SJSA1 (cell line): Measurements from ENCODE around the gene LPAR3. TPM values are rescaled to one million over a fixed set of nuclear protein-coding genes. Genes with fewer than 3 reads are reported as not detected.
A peak's percentile ranks its signal among the peaks of the same experiment; 100 is the strongest.

Source experiments
- DNase-seq, 2 experiments: peaks; one replicate each; pipeline ENCODE4 v3.0.0-alpha.2; 2015 to 2020; ENCODE audit warnings: low spot score in 2 of 2, low read depth in 1 of 2
- H3K27ac ChIP-seq: fragments of 250-450 bp; sonication (Bioruptor Pico); 2 replicates; pipeline ENCODE4 v1.5.1; 2020; ENCODE audit warnings: mild to moderate bottlenecking, moderate library complexity
- H3K27me3 ChIP-seq: fragments of 250-450 bp; sonication (Bioruptor Pico); replicated peaks from 2 replicates; pipeline ENCODE4 v1.5.1; 2020; ENCODE audit warnings: mild to moderate bottlenecking, moderate library complexity
- H3K36me3 ChIP-seq: fragments of 250-450 bp; sonication (Bioruptor Pico); 2 replicates; pipeline ENCODE4 v1.5.1; 2020; ENCODE audit warnings: mild to moderate bottlenecking
- H3K4me1 ChIP-seq: fragments of 250-450 bp; sonication (Bioruptor Pico); replicated peaks from 2 replicates; pipeline ENCODE4 v1.6.1; 2021; ENCODE audit warnings: mild to moderate bottlenecking
- H3K4me3 ChIP-seq: fragments of 250-450 bp; sonication (Bioruptor Pico); 2 replicates; pipeline ENCODE4 v1.5.1; 2020; ENCODE audit warnings: mild to moderate bottlenecking
- H3K9me3 ChIP-seq: fragments of 250-450 bp; sonication (Bioruptor Pico); replicated peaks from 2 replicates; pipeline ENCODE4 v1.5.1; 2020; ENCODE audit warnings: mild to moderate bottlenecking
- total RNA-seq: library from RNA; depleted of rRNA; stranded (reverse); fragments of >200 nt; shearing (Covaris generic); gene quantifications from 2 replicates; pipeline ENCODE4 v1.2.3, GENCODE V29; 2014

The LPAR3 gene
- total RNA-seq, 1 experiment from 2014 or later, result not detected

DNA sequence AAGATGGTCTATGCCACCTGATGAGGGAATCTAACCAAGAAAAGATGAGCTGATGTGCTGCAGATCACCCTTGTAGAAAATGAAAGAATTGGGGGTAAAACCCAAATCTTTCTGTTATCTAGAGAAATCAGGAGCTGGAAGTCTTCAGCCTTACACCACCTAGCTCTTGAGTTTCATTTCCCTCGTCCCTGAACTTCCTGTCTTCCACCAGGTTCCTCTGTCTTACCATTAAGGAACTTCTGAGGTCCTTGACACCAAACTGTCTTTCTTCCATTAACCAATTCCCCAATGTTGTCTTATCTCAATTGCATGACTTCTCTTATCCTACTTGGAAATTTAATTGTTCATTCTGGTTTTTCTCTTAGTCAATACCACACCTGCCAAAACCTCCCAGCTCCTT is 31.5 kb downstream of the LPAR3 start:
- no peaks in the 10 kb centered on the region for H3K27me3 ChIP-seq
- no peaks in the 10 kb centered on the region for H3K9me3 ChIP-seq
- H3K36me3 ChIP-seq, result no peaks in the 10 kb centered on the region
- DNase-seq, result no peak
- H3K4me3 ChIP-seq, result no peak overlapping the region
- no peak overlapping the region for H3K27ac ChIP-seq
- no peaks in the 10 kb centered on the region for H3K4me1 ChIP-seq

- DNase-seq, result no peak
- no peaks in the 10 kb centered on the region for H3K4me1 ChIP-seq
- H3K9me3 ChIP-seq, result no peaks in the 10 kb centered on the region
- H3K36me3 ChIP-seq, result no peaks in the 10 kb centered on the region
- H3K27ac ChIP-seq, result no peak overlapping the region
- H3K4me3 ChIP-seq, result no peak overlapping the region
- H3K27me3 ChIP-seq, result no peaks in the 10 kb centered on the region
Measured at GRCh38 chr1:84859866-84860265, 33.1 kb downstream of the LPAR3 start.

GRCh38 chr1:84857906-84858305 is 35.1 kb downstream of the LPAR3 start:
- H3K4me3 ChIP-seq, result no peak overlapping the region
- H3K9me3 ChIP-seq, result no peaks in the 10 kb centered on the region
- DNase-seq, result no peak
- H3K27ac ChIP-seq, result no peak overlapping the region
- no peaks in the 10 kb centered on the region for H3K27me3 ChIP-seq
- H3K36me3 ChIP-seq, result no peaks in the 10 kb centered on the region
- peaks cover 11% of the 10 kb centered on the region for H3K4me1 ChIP-seq

- Histone ChIP-seq H3K4me1 (peaks cover 15% of the 10 kb centered on the region), H3K9me3 (no peaks in the 10 kb centered on the region), H3K36me3 (no peaks in the 10 kb centered on the region), H3K27ac (no peak overlapping the region), H3K27me3 (no peaks in the 10 kb centered on the region), H3K4me3 (no peak overlapping the region)
- DNase-seq, result no peak
Measured at GRCh38 chr1:84856726-84857270, 36.2 kb downstream of the LPAR3 start.

DNA sequence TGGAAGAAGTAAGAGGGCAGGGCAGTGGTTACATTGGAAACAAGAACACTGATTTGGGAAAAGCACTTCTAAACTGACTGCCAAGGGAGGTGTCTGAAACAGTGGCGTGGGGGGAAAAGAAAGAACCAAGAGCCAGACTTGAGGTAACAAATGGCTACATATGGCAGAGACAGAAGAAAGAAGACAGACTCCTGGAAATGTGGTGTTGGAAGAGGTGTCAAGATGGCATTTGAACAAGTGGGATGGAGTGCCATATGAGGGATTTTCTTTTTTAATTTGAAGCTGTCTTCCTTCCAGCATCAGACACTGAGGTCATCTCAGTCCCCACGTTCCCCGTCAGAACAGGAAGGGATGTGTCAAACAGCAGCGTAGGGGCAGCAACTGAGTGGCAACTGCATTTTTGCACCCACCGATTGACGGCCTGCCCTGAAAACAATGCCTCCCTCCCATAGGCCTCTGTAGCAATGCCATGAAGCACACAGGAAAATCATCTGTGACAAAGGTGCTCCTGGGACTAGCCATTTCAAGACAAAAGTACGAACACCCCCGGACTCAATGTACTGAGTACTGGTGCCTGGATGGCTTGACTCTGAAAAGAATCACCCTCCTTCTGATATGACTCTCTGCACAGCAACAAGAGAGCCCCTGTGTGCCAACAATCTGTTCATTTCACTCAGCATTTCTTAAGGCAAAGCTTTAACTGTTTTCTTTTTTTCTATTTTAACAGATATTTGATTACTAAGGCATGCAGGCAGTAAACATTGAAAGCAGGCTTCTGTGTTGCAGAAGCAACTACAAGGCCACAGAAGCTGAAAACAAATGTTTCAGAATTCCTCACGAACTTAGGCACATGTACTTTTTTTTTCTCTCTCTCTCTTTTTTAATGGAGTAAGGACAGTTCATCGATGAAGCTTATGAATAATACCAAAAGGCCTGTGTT is 37.0 kb downstream of the LPAR3 start:
- no peak overlapping the region for H3K4me3 ChIP-seq
- DNase-seq, result no peak
- H3K9me3 ChIP-seq, result no peaks in the 10 kb centered on the region
- peaks cover 15% of the 10 kb centered on the region for H3K4me1 ChIP-seq
- H3K36me3 ChIP-seq, result no peaks in the 10 kb centered on the region
- no peak overlapping the region for H3K27ac ChIP-seq
- no peaks in the 10 kb centered on the region for H3K27me3 ChIP-seq

DNA sequence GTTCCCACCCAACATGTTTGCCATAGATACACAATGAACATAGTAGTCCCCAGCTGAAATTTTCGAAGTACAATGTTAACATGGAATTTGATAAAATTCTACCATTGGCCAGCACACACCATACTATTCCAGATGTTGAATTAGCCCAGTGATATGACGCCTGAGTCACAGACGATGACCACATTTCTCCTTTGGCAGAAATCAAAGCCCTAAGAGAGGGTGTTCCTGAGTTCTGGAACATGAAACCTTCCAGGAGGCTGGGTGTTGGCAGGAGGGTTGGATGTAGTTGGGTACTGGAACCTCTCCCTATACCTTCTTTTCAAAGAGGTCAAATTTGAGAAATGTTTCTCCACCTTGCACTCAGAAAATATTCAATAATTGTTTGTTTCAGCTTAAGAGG is 37.8 kb downstream of the LPAR3 start:
- no peaks in the 10 kb centered on the region for H3K27me3 ChIP-seq
- H3K27ac ChIP-seq, result no peak overlapping the region
- peaks cover 15% of the 10 kb centered on the region for H3K4me1 ChIP-seq
- no peaks in the 10 kb centered on the region for H3K9me3 ChIP-seq
- no peak for DNase-seq
- no peak overlapping the region for H3K4me3 ChIP-seq
- no peaks in the 10 kb centered on the region for H3K36me3 ChIP-seq

DNA sequence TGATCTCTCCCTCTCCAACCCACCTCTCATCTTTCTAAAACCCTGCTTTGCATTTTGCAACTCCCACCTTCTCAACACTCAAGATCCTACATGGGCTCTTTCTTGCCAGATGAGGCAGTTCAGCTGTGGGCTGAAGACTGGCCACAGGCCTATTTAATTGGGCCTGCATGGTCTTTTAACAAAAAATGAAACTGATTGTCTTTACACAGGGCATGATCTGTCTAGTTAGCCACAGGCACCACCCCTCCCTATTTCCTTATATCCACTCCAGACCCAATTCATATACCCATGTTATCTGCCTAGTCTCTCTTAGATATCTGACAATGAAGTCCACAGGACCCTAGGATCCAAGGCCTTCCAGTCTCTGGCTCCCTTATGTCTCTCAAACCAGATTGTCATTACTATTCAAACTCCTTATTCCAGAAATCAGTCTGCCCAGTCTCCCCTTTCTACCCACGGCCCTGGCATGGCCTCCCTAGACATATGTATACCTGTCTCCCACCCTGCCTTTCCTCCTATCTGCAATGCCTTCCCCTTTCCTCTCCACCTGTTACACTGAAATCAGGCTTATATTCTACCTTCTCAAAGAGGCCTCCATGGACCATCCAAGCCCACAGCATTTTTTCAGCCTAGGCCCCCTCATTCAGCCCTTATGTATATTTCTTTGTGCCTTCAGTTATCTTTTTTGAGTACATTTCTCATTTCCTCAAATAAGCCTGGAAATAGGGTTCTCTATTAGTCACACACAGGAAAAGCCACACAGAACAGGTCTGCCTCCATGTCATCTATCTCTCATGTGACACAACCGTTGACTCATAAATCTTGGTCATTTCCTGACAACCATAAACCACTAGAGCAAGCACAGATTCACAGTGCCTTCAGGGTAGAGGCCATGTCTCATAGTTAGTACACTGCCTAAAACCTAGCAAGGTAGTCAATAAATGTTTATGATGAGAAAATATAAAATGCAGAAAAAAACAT is 39.0 kb downstream of the LPAR3 start:
- H3K4me1 ChIP-seq, result peaks cover 15% of the 10 kb centered on the region
- no peaks in the 10 kb centered on the region for H3K36me3 ChIP-seq
- peak in 1 of 2 experiments; percentile 38 for DNase-seq
- H3K9me3 ChIP-seq, result no peaks in the 10 kb centered on the region
- no peak overlapping the region for H3K4me3 ChIP-seq
- H3K27me3 ChIP-seq, result no peaks in the 10 kb centered on the region
- no peak overlapping the region for H3K27ac ChIP-seq

DNA sequence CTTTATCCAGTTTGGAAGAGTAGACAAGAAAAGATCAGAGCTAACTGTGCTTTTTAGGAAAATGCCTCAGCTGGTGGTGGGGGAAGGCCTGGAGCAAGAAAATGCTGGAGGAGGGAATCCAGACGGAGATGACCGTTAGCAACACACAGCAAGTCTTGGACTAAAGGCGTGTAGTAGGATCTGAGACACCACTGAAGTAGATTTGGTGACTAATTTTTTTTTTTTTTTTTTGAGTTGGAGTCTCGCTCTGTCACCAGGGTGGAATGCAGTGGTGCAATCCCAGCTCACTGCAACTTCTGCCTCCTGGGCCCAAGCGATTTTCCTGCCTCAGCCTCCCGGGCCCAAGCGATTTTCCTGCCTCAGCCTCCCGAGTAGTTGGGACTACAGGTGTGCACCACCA is 41.2 kb downstream of the LPAR3 start:
- no peaks in the 10 kb centered on the region for H3K27me3 ChIP-seq
- peak overlapping the region; percentile 38 for H3K27ac ChIP-seq
- DNase-seq, result peak; percentile 42 to 52
- no peaks in the 10 kb centered on the region for H3K9me3 ChIP-seq
- no peaks in the 10 kb centered on the region for H3K36me3 ChIP-seq
- no peak overlapping the region for H3K4me3 ChIP-seq
- peaks cover 23% of the 10 kb centered on the region for H3K4me1 ChIP-seq

DNA sequence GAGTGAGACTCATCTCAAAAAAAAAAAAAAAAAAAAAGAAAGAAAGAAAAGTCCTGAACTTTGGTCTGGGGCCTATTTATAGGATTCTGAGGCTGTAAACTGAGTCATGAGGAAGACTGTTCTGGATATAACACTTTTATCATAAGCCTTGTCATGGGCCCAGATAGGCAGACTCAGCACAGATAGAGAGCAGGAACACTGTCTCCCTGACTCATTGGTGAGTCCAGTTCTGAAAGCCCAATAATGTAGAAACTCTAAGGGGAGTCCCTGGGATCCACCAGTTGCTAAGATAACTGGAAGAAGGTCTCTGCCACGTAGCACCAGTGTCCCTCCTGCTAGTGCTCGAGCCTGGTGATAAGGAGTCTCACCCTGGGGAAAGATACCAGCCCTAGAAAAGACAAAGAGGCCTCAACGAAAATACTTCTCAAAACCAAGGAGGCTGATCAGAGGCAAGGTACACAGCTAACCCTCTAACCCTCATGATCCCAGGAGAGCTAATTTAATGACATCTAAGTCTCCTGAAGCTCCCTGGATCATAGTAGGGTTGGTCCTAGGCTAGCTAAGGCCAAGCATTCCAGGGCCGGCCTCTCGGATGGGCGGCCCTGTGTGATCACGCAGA is 43.5 kb downstream of the LPAR3 start:
- Histone ChIP-seq H3K4me1 (peaks cover 20% of the 10 kb centered on the region), H3K9me3 (no peaks in the 10 kb centered on the region), H3K36me3 (no peaks in the 10 kb centered on the region), H3K27ac (no peak overlapping the region), H3K4me3 (no peak overlapping the region), H3K27me3 (no peaks in the 10 kb centered on the region; the same call in 1 of the 2 replicates)
- no peak for DNase-seq

DNA sequence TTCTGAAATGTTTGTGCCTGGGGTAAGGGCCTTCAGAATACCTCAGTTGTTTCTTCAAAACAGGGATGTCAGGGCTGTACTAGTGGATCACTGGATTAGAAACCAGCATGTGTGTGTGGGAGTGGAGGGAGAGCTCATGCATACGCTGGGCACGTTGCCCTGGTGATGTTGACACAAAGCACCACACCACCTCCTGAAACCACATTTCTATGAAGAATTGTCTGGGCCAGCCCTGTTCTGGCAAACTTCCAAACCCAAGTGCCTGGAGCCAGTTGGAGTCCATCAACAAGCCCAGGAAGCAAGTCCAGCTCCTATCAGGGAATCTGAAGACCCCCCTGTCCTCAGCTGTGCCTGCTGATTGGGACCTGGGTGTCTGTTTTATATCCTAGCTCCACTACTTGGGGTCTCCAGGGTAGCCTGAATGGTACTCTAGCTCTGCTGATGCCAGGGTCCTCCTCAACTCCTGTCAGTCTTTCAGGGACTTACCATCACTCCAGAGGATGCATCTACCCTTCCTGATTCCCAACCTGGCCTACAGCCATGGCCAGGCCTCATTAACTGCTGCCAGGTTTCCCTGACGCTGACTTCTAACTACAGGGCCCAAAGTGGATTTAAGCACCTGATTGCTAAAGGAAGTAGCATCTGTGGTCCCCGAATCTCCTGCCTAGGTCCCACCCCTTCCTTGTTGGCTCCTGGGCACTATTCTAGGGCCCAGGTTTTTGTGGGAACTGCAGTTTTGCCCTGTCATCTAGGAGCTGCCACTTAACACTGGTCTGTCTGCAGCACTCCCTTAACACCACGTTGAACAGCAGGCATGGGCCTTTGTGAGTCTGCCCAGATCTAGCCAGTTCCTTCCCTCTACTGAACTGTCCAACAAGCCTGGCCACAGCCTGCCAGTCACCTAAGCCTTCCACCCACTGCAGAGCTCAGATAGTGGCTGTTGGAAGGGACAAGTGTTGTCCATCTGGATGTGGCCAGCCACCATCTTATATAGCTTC is 45.5 kb downstream of the LPAR3 start:
- DNase-seq, result peak; percentile 66 to 82
- no peak overlapping the region for H3K27ac ChIP-seq
- no peaks in the 10 kb centered on the region for H3K36me3 ChIP-seq
- no peak overlapping the region for H3K4me3 ChIP-seq
- no peaks in the 10 kb centered on the region; the same call in 1 of the 2 replicates for H3K27me3 ChIP-seq
- H3K4me1 ChIP-seq, result peaks cover 11% of the 10 kb centered on the region
- H3K9me3 ChIP-seq, result no peaks in the 10 kb centered on the region

- H3K36me3 ChIP-seq, result no peaks in the 10 kb centered on the region
- H3K27me3 ChIP-seq, result peaks cover 2% of the 10 kb centered on the region; the same call in 1 of the 2 replicates
- no peak for DNase-seq
- no peak overlapping the region for H3K4me3 ChIP-seq
- H3K27ac ChIP-seq, result no peak overlapping the region
- peaks cover 8% of the 10 kb centered on the region for H3K4me1 ChIP-seq
- H3K9me3 ChIP-seq, result no peaks in the 10 kb centered on the region
Measured at GRCh38 chr1:84846387-84846786, 46.6 kb downstream of the LPAR3 start.

DNA sequence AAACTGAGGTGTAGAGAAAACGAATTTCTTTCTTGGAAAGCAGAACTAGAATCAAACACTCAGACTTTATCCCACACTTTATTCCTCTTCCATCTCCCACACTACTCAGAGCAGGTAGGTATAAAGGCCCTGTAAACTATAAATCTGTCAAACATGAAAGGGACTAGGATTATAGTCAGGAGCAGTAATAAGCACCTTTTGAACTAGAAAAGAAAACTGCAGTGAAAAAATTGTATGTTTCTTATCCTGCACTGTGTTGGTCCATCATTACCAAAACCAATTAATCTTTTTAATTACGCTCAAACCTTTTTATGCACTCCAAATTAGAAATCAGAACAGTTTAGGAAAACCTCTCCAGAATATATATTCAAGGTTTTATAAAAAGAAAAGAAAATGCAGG is 47.6 kb downstream of the LPAR3 start:
- Histone ChIP-seq H3K27me3 (peaks cover 3% of the 10 kb centered on the region; the same call in 1 of the 2 replicates), H3K4me3 (no peak overlapping the region), H3K9me3 (no peaks in the 10 kb centered on the region), H3K4me1 (peaks cover 12% of the 10 kb centered on the region), H3K36me3 (no peaks in the 10 kb centered on the region), H3K27ac (no peak overlapping the region)
- DNase-seq, result no peak
